Measurements from ENCODE around the gene FNDC3A.
"Not testable (repeated sequence)": the region's sequence is repeated elsewhere in the genome, so short reads cannot be mapped to it uniquely, and the experiment has no call there.

FNDC3A gene

DNA sequence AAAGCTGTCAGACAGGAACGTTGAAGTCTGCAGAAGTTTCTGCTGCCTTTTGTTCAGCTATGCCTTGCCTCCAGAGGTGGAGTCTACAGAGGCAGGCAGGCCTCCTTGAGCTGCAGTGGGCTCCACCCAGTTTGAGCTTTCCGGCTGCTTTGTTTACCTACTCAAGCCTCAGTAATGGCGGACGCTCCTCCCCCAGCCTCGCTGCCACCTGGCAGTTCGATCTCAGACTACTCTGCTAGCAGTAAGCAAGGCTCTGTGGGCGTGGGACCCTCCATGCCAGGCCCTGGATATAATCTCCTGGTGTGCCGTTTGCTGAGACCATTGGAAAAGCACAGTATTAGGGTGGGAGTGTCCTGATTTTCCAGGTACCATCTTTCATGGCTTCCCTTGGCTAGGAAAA, 187.4 kb downstream of the FNDC3A start:
- DNase-seq = not testable (repeated sequence)

DNA sequence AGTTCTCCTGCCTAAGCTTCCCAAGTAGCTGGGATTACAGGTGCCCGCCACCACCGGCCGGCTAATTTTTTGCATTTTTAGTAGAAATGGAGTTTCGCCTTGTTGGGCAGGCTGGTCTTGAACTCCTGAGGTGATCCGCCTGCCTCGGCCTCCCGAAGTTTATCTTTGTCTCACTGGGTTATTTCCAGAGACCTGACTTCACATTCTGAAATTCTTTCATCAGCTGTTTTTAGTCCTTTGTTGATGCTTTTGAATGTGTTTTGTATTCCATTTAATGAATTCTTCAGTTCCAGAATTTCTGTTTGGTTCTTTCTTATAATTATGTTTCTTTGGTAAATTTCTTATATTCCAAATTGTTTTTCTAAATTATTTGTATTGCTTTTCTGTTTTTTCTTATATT, 189.0 kb downstream of the FNDC3A start:
- no peak for DNase-seq

DNA sequence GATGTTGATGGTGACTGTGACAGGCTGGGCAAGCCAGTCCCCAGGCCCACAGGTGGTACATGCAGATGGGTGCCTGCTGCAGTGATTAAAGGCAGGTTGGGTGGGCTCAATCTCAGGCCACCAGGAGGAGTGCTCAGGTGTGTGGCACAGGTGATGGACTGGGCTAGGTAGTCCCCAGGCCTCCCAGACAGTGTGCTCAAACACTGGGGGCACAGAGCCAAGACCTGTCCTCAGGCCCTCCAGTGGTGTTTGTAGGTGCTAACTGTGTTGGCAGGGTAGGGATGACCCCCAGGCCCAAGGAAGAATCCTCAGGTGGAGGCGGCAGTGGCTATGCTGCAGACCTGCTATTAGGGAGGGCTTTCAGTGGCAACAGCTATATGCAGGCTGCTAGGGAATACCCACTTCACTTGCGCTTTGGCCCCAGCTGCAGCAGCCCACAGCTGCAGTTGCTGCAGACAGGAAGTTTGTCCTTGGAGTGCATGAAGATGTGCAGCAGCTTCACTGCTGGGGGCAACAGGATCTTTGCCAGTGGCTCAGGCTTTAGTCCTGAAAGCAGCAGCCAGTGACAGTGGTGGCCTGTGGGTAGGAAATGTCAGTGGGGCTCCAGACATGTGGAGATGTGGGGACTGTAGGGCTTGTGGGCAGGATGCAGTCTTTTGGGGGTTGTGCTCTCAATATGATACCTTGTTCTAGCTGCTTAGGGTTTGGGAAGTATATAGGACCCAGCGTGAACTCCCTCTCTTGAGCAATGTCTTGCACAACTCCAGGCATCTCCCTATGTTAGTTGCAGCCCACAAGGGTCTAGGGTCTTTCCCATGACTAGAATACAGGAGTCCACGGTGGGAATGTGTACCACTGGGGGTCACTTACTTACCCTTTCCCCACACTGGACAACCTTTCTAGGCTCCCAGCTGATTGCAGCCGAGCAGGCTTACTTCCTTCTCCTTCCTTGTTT, 190.4 kb downstream of the FNDC3A start:
- no peak for DNase-seq

DNA sequence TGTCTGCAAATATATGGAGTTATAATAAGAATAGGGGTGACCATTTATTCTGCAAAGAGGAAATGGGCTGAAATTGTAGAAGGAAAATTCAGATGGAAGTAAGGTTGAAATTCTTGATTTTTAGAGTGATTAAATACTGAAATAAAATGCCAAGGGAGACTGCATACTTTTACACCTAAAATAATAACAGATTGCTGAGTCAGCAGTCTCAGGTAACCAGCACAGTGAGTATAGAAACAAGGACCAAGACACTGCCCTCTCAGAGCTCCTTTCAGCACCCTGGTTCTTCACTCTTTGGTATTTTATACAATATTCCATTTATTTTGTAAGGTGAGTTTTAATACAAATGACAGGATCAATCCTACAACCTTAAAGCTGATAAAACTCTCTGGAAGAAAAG, 195.6 kb downstream of the FNDC3A start:
- no peak for DNase-seq

DNA sequence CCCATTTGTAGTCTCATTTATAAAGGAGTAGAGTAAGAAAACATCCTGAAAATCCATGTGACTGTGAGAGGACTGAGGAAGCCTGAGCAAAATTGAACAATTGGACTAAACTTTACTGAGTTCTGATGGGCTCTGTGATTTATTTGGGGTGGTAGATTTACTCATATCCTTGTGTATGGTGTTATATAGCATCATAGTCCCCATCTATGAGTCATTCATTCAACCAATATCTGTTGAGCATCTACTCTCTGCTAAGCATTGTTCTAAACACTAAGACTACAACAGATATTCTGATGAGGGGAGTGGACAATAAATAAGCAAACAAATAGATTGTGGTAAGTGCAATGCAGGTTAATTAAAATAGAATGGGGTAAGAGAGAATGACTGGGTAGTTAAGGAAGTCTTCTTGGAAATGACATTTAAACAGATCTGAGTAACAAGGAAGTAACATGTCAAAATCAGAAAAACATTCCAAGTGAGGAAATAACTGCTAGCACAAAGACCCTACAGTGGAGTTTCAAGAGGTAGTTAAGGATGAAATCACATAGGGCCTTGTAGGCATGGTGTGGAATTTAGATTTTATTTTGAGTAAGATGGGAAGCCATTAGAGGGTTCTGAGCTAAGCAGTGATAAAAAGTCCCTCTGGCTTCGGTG, 208.1 kb downstream of the FNDC3A start:
- DNase-seq = no peak

DNA sequence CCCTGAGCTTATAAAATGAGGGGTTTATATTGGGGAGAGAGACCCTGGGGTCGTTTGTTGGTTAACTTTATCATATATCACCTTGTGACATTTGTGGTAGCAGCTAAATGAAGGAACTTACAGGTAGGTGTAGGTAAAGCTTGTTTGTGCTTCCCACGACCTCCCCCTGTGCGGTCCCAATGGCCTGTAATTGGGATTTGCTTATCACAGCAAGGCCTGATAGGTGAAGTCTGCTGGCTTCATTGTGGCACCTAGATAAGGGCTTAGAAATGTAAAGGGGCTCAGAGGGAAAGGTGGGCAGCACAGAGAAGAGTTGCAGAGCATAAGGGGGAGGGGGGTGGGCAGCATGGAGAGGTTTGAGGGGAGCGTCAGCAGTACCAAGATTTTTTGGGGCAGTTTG, 208.9 kb downstream of the FNDC3A start:
- DNase-seq = no peak

DNA sequence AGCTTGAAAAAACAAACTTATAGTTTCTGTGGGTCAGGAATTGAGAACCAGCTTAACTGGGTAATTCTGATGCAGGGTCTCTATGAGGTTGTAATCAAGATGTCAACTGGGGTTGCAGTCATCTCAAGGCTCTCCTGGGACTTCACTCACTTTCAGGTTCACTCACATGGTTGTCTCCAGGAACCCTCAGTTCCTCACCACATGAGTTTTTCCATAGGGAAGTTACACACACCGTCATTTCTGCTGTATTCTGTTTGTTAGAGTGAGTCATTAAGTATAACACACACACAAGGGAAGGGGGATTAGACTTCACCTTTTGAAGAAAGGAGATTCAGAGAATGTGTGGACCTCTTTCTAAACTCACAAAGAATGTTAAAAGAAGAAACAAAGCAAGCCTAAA, 209.6 kb downstream of the FNDC3A start:
- DNase-seq = no peak

DNA sequence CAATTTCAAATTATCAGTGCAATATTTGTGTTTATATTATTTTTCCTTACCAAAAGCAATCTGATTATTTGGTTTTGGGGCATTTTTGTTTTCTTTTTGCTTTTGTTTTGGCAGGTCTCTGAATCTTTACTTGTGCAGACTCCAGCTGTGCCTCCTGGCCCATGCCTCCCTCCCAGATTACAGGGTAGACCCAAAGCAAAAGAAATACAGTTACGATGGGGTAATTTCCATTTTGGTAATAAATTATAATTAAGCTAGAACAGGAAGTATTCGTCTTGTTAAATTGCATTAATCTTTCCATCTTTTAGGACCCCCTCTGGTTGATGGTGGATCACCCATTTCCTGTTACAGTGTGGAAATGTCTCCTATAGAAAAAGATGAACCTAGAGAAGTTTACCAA, 215.2 kb downstream of the FNDC3A start:
- DNase-seq = no peak

DNA sequence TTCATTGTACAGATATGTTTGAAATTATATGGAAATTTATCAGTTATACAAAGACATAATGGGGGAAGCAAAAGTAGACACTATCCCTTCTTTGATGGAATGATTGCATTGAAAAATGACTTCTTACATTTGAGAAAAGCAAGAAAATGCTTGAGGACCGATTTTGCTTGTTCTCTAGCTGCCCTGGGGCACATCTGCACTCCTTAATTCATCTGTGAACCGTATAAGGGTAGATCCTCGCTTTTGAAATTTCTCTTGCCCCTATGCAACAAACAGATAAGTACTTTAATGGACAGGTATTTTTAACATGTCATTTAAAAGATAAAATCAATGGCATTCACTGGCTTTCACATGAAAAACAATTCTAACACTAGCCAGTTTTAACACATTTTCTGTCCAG, 230.9 kb downstream of the FNDC3A start:
- DNase-seq = no peak

DNA sequence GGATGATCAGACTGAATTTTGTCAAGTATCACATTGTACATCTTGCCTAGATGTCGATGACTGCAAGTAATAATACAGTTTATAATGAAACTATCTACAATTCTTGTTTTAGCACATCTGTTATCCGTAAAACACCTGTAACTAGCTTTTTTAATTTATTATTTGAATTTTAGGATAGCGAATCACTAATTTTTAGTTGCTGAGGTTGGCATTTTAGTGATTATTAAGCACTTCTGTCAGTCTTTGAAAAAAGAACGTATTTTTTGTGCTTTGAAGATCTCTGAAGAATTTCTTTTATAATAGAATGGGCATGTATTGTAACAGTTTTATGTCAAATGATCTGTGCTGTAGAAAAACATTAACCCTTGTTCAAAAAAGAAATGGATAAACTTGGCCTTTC, 232.9 kb downstream of the FNDC3A start:
- no peak for DNase-seq

DNA sequence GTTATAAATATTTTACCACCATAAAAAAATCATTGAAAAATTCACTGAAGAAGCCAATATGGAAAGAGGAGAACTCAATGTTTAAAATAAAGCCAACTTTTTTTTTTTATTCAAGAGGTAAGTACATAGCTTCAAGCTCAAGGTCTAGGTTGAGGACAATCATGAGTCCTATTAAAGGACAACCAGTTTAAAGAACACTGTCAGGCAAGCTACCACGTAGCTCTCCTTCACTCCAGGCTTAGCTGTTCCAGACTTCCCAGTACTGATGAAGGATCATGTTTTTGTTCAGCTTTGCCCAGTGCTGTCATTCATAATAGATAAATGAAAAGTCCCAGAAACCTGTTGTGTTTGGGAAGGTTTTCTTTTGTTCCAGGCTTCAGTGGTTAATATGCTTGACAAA, 234.4 kb downstream of the FNDC3A start:
- no peak for DNase-seq

DNA sequence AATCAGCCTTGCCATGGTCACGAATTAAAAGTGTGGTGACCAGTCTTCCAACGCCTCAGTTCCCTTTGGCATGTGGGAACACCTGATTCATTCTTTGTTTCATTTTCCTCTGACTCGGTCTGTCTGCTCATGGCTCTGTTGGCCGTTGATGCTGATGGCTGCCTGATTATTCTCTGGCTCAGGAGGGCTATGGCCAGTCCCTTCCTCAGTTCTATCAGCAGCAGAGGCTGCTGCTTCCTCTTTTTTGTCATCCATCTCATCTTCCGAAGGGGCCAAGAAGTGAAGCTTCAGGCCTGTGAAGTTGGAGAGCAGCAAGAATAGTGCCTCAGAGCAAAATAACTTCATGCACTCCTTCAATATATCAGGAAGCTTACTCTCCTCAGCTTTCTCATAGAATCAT, 235.0 kb downstream of the FNDC3A start:
- no peak for DNase-seq

DNA sequence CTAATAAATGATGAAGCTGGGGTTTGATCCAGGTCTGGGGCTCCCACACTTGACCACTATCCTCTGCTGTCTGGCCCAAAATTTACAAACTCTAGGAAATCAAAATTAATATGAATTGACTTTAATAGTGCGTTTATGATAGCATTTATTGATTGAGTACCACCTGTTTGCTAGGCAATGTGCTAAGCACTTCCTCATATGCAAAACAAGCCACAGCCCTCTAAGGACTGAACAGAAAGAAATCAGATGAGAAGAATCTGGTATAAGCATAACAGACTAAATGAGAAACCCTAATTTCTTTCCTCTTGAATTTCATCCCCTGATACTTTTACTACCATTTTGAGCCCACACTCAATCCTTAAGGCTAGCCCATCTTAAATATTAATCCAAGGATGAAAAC, 237.8 kb downstream of the FNDC3A start:
- no peak for DNase-seq

DNA sequence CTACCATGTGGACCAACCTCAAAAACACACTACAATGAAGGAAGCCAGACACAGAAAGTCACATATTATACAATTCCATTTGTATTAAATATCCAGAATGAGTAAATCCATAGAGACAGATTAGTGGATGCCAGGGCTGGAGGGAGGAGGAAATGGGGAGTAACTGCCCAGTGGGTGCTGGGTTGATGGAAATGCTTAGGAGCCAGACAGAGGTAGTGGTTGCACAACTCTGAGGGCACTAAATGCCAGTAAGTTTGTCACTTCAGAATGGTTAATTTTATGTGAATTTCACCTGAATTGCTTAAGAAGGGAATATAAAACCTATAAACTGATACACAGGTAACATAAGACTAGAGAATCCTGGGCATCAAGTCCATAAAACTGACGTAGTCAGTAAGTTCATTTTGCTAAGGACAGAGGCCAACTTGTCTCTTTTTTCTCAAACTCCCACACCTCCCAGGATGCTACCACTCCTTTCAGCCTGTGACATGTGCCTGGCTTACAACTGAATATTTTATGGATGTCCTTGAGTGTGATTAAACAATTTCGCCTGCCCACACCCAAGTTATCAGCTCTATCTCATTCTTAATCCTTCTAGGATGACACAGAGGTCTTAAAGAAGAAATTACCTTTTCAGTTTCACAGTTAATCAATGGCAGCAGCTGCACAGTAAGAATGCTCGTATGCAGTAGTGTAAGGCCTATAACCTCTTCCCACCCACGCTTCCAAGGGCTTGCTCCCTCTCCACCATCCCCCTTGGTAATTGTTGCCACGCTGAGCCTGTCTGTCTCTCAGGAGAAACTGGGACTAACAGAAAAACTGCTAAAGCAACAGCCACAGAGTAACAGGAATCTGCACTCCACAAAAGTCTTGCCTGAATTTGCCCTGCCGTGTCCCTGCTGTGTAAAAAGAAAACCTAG, 238.5 kb downstream of the FNDC3A start:
- DNase-seq = no peak

DNA sequence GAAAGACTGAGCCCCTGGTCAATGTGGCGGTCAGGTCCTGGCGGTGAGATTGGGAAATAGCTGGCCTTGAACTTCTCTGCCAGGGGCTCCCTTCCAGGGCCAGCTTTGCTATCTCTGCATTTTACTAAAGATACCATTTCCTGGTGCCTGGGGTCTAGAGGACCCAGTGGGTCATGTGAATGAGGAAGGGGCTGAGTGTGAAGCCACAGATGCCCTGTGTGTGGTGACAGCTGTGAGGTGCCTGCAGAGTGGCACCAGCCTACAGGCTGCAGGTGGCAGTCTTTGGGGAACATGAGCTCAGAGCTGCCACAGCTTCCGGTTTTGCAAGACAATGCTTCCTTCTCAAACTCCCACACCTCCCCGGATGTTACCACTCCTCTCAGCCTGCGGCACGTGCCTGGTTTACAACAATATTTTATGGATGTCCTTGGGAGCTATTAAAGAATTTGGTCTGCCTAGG, 239.2 kb downstream of the FNDC3A start:
- peak; percentile 49 to 65 for DNase-seq

DNA sequence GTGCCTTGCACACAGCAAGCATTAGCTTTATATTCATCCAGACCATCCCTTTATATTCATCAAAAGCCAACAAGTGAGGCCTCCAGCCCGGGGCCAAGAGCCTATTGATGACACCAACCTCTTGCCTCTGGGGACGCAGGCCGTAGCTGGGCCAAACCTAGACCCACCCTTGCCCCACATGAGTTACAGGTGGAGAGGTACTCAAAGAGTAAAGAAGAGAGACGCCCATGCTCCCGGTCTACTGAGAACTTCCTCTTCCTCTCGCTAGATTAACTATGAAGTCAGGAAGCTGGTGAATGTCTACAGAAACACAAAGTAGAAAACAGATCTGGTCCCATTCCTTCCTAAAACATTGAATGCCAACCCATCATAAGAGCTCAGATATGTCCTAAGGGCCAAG, 240.6 kb downstream of the FNDC3A start:
- DNase-seq = no peak

DNA sequence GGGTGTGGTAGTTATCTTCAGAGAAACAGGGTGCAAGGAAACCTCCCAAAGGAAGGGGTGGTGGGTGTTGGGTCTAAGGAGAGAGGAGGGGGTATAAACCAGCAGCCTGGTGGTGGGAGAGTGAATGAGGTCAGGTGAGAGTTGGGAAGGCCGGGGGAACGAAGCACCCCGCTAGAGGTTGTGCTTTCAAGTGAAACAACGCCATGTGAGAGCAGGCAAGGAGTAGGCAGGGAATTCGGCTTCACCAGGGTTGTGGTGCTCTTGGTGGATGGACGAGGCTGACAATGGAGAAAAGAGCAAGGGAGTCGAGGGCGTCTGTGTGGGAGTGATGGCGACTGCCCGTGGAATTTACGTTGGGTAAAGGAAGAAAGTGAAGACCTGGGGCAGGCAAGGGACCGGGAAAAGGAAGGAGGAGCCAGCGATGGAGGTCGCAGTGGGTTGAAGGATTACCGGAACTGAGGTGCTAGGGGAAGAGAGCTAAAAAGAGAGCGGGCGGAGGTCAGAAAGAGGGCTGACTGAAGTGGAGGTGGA, 242.3 kb downstream of the FNDC3A start:
- DNase-seq = no peak

DNA sequence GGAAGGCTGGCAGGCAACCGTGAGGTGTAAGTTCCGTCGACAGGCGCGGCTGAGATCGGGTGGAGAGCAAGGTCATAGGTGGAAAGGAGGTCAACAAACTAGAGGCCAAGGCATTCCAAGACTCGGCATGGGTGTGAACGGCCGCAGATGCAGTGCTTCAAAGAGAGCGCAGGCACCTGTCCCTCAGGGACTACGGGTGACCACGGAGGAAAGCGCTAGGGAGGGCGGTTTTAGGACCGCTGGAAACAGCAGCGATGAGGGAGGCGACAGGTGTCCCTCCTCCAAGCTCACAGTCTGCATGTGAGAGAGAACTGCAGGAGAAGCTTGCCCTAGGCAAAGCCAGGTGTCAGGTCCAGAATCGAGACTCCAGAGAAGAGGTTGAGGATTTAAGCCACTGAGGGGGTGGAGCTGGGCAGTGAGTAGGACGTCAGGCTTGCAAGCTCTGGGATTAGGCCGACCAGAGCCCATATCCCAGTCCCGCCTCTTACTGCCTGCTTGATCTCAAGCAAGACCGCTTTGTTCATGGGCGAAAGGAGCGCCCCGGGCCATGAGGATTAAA, 242.9 kb downstream of the FNDC3A start:
- DNase-seq = no peak

DNA sequence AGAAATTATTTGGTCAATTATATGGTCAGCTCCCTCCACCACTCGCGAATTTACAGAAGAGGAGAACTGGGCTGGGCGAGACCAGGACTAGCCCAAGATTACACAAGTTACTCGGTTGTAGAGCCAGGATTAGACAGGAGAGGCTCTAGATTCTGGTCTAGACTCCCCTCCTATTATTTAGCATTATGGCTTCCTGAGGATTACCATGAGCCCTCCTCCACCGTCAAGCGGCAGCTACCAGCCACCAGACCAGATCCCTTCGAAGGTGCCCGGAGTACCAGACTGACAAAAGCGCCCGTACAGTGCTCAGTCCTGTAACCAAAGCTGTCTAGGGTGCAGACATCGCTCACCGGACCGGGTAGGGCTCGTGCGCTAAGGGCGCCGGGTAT, 243.9 kb downstream of the FNDC3A start:
- DNase-seq = no peak

DNA sequence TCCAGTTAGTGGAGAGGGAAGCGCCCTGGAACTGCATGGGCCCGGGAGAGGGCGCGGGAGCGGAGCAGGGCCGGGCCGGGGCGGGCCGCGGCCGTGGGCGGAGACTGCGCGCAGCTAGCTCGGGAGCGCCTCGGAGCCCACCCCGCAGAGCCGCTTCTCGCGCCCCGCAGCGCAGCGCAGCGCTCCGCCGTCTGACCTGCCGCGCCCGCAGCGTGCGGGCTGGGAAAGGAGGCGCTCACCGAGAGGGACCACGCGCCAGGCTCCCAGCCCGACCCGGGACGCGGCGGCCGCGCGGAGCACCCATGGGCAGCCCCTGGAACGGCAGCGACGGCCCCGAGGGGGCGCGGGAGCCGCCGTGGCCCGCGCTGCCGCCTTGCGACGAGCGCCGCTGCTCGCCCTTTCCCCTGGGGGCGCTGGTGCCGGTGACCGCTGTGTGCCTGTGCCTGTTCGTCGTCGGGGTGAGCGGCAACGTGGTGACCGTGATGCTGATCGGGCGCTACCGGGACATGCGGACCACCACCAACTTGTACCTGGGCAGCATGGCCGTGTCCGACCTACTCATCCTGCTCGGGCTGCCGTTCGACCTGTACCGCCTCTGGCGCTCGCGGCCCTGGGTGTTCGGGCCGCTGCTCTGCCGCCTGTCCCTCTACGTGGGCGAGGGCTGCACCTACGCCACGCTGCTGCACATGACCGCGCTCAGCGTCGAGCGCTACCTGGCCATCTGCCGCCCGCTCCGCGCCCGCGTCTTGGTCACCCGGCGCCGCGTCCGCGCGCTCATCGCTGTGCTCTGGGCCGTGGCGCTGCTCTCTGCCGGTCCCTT, 244.5 kb downstream of the FNDC3A start, which contains the start of gene MLNR:
Gene MLNR, plus strand, starts transcription at position 303 of the 820 bp plus-strand sequence. Its CDS starts 0 bp downstream, at position 303.
- peak; percentile 30 to 40 for DNase-seq

DNA sequence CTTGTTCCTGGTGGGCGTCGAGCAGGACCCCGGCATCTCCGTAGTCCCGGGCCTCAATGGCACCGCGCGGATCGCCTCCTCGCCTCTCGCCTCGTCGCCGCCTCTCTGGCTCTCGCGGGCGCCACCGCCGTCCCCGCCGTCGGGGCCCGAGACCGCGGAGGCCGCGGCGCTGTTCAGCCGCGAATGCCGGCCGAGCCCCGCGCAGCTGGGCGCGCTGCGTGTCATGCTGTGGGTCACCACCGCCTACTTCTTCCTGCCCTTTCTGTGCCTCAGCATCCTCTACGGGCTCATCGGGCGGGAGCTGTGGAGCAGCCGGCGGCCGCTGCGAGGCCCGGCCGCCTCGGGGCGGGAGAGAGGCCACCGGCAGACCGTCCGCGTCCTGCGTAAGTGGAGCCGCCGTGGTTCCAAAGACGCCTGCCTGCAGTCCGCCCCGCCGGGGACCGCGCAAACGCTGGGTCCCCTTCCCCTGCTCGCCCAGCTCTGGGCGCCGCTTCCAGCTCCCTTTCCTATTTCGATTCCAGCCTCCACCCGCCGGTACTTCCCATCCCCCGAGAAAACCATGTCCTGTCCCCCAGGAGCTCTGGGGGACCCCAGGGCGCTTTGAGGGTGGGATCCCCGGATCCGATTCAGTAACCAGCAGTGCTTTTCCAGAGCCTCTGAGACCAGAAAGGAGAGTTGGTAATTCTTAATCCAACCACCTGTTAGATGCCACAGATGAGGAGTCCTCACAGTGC, 245.3 kb downstream of the FNDC3A start:
- no peak for DNase-seq

Data from CD4-positive, alpha-beta T cell treated with Interleukin-1 beta for 1 hour (primary cell).